PFSK-1 (cell line): ENCODE results near the gene FUOM.

Experiments used
- FOXP2 ChIP-seq: optimal IDR thresholded peaks from 2 replicates; pipeline ENCODE3; 2011; ENCODE audit warnings: borderline replicate concordance, control low read depth, inconsistent platforms; ENCODE audit not compliant: insufficient read depth; ENCODE audit errors: extremely low read length, extremely low read depth
- POLR2AphosphoS5 ChIP-seq: IDR thresholded peaks from 2 replicates; pipeline ENCODE4 v1.6.1; 2012; ENCODE audit warnings: low read depth, mild to moderate bottlenecking, control low read depth, low read length, moderate library complexity
- REST ChIP-seq, 2 experiments: IDR thresholded peaks; 2 replicates each; pipeline versions ENCODE4 v1.6.1 to v1.8.0; 2011 to 2012; ENCODE audit warnings: low read depth in 2 of 2, low read length in 2 of 2, control low read depth in 1 of 2, inconsistent platforms in 1 of 2, mild to moderate bottlenecking in 1 of 2, moderate library complexity in 1 of 2; ENCODE audit not compliant: insufficient read depth in 1 of 2
- SIN3A ChIP-seq: IDR thresholded peaks from 2 replicates; pipeline ENCODE4 v1.6.1; 2012; ENCODE audit warnings: mild to moderate bottlenecking, low read length, moderate library complexity, borderline replicate concordance; ENCODE audit not compliant: insufficient read depth
- TAF1 ChIP-seq: IDR thresholded peaks from 2 replicates; pipeline ENCODE4 v1.6.1; 2012; ENCODE audit warnings: low read length, control low read depth, borderline replicate concordance; ENCODE audit not compliant: insufficient read depth

FUOM gene

GRCh38 chr10:133358925-133359310 lies 1.1 kb upstream of the FUOM start:
- TF ChIP-seq REST (IDR thresholded peaks at IDR 0.05; ENCODE audit: insufficient read depth in 1 of 2, low read depth in 2 of 2, low read length in 2 of 2) (no peak), POLR2AphosphoS5 (no peak), SIN3A (no peak), TAF1 (no peak), FOXP2 (no peak)

GRCh38 chr10:133358162-133358924 lies 524 bp upstream of the FUOM start:
- TF ChIP-seq SIN3A: no peak
- no peak for TF ChIP-seq TAF1

GRCh38 chr10:133356549-133357284 lies 1.1 kb downstream of the FUOM start:
- no peak for TF ChIP-seq REST (IDR thresholded peaks at IDR 0.05; ENCODE audit: insufficient read depth in 1 of 2, low read depth in 2 of 2, low read length in 2 of 2)
- no peak for TF ChIP-seq POLR2AphosphoS5
- TF ChIP-seq SIN3A: no peak
- no peak for TF ChIP-seq TAF1
- no peak for TF ChIP-seq FOXP2

- TF ChIP-seq POLR2AphosphoS5 (no peak), SIN3A (no peak), REST (IDR thresholded peaks at IDR 0.05; ENCODE audit: insufficient read depth in 1 of 2, low read depth in 2 of 2, low read length in 2 of 2) (no peak), TAF1 (no peak), FOXP2 (no peak)
Observed at GRCh38 chr10:133355991-133356390, 1.8 kb downstream of the FUOM start.

- no peak for TF ChIP-seq REST (IDR thresholded peaks at IDR 0.05; ENCODE audit: insufficient read depth in 1 of 2, low read depth in 2 of 2, low read length in 2 of 2)
- no peak for TF ChIP-seq SIN3A
- no peak for TF ChIP-seq POLR2AphosphoS5
Observed at GRCh38 chr10:133355266-133355665, 2.6 kb downstream of the FUOM start.
